HepG2 (cell line): Measurements from ENCODE around the gene RFC1. TPM values are rescaled to one million over a fixed set of nuclear protein-coding genes. Genes with fewer than 3 reads are reported as not detected.

ENCODE experiments used
- ELF4 ChIP-seq: sonication (generic); formaldehyde crosslinking; IDR thresholded peaks from 2 replicates; pipeline ENCODE4 v1.5.0; 2020; ENCODE audit warnings: missing genetic modification reagents, mild to moderate bottlenecking, moderate library complexity, borderline replicate concordance
- IKZF1 ChIP-seq: fragments of 450-650 bp; IDR thresholded peaks from 2 replicates; pipeline ENCODE4 v1.7.1; 2016
- KAT8 ChIP-seq: IDR thresholded peaks from 2 replicates; pipeline ENCODE4 v1.6.1; 2016; ENCODE audit warnings: missing genetic modification reagents, missing compliant biosample characterization
- KLF11 ChIP-seq: IDR thresholded peaks from 2 replicates; pipeline ENCODE4 v1.6.1; 2016; ENCODE audit warnings: missing compliant biosample characterization
- MZF1 ChIP-seq: sonication (generic); formaldehyde crosslinking; IDR thresholded peaks from 2 replicates; pipeline ENCODE4 v1.8.1; 2023; ENCODE audit warnings: mild to moderate bottlenecking, missing genetic modification reagents, borderline replicate concordance
- POLR2G ChIP-seq: fragments of 200-400 bp; formaldehyde crosslinking; IDR thresholded peaks from 2 replicates; pipeline ENCODE4 v1.6.1; 2018; ENCODE audit warnings: mild to moderate bottlenecking, low read depth, low read length, moderate library complexity
- SALL2 ChIP-seq: sonication (generic); formaldehyde crosslinking; IDR thresholded peaks from 2 replicates; pipeline ENCODE4 v1.8.1; 2023; ENCODE audit warnings: mild to moderate bottlenecking, missing genetic modification reagents, inconsistent platforms
- SP1 ChIP-seq, 2 experiments: fragments of 450-650 bp in 1 of 2; sonication (generic) in 1 of 2; formaldehyde crosslinking in 1 of 2; IDR thresholded peaks; 2 replicates each; pipeline versions ENCODE4 v1.4.0 to v1.6.1; 2016 to 2020; ENCODE audit warnings: missing genetic modification reagents in 1 of 2
- ZNF205 ChIP-seq: IDR thresholded peaks from 2 replicates; pipeline ENCODE4 v1.6.1; 2018; ENCODE audit warnings: missing biosample characterization, missing genetic modification reagents
- ZNF552 ChIP-seq: sonication (generic); formaldehyde crosslinking; IDR thresholded peaks from 2 replicates; pipeline ENCODE4 v1.9.0; 2022; ENCODE audit warnings: missing genetic modification reagents, mild to moderate bottlenecking, borderline replicate concordance
- ZNF672 ChIP-seq: sonication (generic); formaldehyde crosslinking; IDR thresholded peaks from 2 replicates; pipeline ENCODE4 v1.8.1; 2022; ENCODE audit warnings: missing genetic modification reagents
- polyA plus RNA-seq, 8 experiments: library from polyadenylated mRNA; depleted of rRNA in 3 of 8; stranded (reverse) in 7 of 8; unstranded in 1 of 8; fragments of >200 nt; fragmentation: Illumina TruSeq in 4 of 8; extraction: Trizol in 4 of 8; gene quantifications; 2 replicates each; pipeline versions ENCODE4 v1.2.1 to v1.2.3, GENCODE V29; 2011 to 2016; ENCODE audit warnings: low read depth in 4 of 8, missing spikeins in 1 of 8, mixed read lengths in 1 of 8; ENCODE audit not compliant: insufficient read depth in 1 of 8
- total RNA-seq, 5 experiments: library from RNA; depleted of rRNA; stranded (reverse); fragments of >200 nt; fragmentation: Illumina TruSeq; extraction: Trizol; gene quantifications; 2 replicates each; pipeline ENCODE4 v1.2.3, GENCODE V29; 2016; ENCODE audit warnings: low read depth in 1 of 5
- TF ChIP-seq, protein P1 (sequence below): sonication (generic); formaldehyde crosslinking; IDR thresholded peaks from 2 replicates; pipeline ENCODE4 v1.8.1; 2023; ENCODE audit warnings: mild to moderate bottlenecking, moderate library complexity, missing genetic modification reagents
- TF ChIP-seq, protein P2 (sequence below): IDR thresholded peaks from 2 replicates; pipeline ENCODE4 v1.6.1; 2016
- TF ChIP-seq, protein P3 (sequence below): sonication (generic); formaldehyde crosslinking; IDR thresholded peaks from 2 replicates; pipeline ENCODE4 v1.4.0; 2020; ENCODE audit warnings: mild to moderate bottlenecking, missing genetic modification reagents
- TF ChIP-seq, protein P4 (sequence below): sonication (generic); formaldehyde crosslinking; IDR thresholded peaks from 2 replicates; pipeline ENCODE4 v1.5.1; 2020; ENCODE audit warnings: missing genetic modification reagents, mild to moderate bottlenecking, borderline replicate concordance
- TF ChIP-seq, protein P5 (sequence below): sonication (generic); formaldehyde crosslinking; IDR thresholded peaks from 2 replicates; pipeline ENCODE4 v1.4.0; 2020; ENCODE audit warnings: missing genetic modification reagents, borderline replicate concordance
- TF ChIP-seq, protein P6 (sequence below): sonication (generic); formaldehyde crosslinking; IDR thresholded peaks from 2 replicates; pipeline ENCODE4 v1.4.0; 2020; ENCODE audit warnings: mild to moderate bottlenecking, low read depth, missing genetic modification reagents
- TF ChIP-seq, protein P7 (sequence below): sonication (generic); formaldehyde crosslinking; IDR thresholded peaks from 2 replicates; pipeline ENCODE4 v1.4.0; 2020; ENCODE audit warnings: missing genetic modification reagents

Gene RFC1
- total and polyA plus RNA-seq, 2 of the 13 experiments (the other 11 are each of a cell fraction or from before 2014, with no cell fraction given) = 15.9 to 78.8 TPM

DNA sequence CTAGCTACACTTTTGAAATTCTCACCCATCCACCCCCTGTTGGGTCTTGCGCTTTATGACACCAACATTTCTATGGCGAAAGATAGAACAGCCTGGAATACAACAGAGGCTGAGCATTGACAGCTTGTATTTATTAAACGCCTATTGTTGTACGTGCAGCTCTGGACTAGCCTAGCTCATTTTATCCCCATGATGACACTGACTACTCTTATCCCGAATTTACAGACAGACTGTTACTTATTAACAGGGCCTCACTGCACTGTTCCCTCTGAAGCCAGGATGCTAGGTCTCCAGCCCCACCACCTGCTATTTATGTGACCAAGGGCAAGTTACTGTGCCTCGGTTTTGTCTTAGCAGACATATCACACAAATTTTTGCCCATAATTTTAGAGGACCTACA lies 1.0 kb upstream of the RFC1 start (continued):
- TF ChIP-seq, protein P1, sequence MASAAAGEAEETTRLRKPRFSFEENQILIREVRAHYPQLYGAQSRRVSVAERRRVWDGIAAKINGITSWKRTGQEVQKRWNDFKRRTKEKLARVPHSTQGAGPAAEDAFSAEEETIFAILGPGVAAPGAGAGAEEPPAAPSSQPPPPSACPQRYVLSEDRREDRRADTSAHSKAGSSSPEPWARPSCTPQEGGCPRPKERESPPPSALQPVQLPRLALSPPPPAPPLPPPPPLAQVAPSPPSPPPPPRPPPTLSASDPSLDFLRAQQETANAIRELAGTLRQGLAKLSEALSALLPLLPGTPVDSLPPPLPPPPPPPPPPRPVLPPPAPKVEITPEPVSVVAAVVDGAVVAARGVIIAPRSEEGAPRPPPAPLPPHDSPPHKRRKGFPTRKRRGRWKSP = 0 out of 2 replicates have a peak, but pooled peaks have one; percentile 24
- TF ChIP-seq ZNF552 (no peak), POLR2G (no peak; the same call in 1 of the 2 replicates), SP1 (IDR thresholded peaks at IDR 0.05) (no peak), SP1 (CRISPR knock-in tag; IDR thresholded peaks at IDR 0.05) (no peak), ZNF672 (CRISPR knock-in tag) (no peak), ELF4 (CRISPR knock-in tag) (no peak), IKZF1 (no peak), ZNF205 (no peak), MZF1 (CRISPR knock-in tag) (no peak), KAT8 (CRISPR knock-in tag) (no peak), KLF11 (no peak), SALL2 (CRISPR knock-in tag) (no peak)
- TF ChIP-seq, protein P2, sequence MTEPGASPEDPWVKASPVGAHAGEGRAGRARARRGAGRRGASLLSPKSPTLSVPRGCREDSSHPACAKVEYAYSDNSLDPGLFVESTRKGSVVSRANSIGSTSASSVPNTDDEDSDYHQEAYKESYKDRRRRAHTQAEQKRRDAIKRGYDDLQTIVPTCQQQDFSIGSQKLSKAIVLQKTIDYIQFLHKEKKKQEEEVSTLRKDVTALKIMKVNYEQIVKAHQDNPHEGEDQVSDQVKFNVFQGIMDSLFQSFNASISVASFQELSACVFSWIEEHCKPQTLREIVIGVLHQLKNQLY (CRISPR knock-in tag) = no peak
- TF ChIP-seq, protein P3, sequence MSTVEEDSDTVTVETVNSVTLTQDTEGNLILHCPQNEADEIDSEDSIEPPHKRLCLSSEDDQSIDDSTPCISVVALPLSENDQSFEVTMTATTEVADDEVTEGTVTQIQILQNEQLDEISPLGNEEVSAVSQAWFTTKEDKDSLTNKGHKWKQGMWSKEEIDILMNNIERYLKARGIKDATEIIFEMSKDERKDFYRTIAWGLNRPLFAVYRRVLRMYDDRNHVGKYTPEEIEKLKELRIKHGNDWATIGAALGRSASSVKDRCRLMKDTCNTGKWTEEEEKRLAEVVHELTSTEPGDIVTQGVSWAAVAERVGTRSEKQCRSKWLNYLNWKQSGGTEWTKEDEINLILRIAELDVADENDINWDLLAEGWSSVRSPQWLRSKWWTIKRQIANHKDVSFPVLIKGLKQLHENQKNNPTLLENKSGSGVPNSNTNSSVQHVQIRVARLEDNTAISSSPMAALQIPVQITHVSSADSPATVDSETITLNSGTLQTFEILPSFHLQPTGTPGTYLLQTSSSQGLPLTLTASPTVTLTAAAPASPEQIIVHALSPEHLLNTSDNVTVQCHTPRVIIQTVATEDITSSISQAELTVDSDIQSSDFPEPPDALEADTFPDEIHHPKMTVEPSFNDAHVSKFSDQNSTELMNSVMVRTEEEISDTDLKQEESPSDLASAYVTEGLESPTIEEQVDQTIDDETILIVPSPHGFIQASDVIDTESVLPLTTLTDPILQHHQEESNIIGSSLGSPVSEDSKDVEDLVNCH (CRISPR knock-in tag) = no peak
- TF ChIP-seq, protein P4, sequence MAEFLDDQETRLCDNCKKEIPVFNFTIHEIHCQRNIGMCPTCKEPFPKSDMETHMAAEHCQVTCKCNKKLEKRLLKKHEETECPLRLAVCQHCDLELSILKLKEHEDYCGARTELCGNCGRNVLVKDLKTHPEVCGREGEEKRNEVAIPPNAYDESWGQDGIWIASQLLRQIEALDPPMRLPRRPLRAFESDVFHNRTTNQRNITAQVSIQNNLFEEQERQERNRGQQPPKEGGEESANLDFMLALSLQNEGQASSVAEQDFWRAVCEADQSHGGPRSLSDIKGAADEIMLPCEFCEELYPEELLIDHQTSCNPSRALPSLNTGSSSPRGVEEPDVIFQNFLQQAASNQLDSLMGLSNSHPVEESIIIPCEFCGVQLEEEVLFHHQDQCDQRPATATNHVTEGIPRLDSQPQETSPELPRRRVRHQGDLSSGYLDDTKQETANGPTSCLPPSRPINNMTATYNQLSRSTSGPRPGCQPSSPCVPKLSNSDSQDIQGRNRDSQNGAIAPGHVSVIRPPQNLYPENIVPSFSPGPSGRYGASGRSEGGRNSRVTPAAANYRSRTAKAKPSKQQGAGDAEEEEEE (CRISPR knock-in tag) = no peak
- TF ChIP-seq, protein P5, sequence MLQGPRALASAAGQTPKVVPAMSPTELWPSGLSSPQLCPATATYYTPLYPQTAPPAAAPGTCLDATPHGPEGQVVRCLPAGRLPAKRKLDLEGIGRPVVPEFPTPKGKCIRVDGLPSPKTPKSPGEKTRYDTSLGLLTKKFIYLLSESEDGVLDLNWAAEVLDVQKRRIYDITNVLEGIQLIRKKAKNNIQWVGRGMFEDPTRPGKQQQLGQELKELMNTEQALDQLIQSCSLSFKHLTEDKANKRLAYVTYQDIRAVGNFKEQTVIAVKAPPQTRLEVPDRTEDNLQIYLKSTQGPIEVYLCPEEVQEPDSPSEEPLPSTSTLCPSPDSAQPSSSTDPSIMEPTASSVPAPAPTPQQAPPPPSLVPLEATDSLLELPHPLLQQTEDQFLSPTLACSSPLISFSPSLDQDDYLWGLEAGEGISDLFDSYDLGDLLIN = no peak
- TF ChIP-seq, protein P6, sequence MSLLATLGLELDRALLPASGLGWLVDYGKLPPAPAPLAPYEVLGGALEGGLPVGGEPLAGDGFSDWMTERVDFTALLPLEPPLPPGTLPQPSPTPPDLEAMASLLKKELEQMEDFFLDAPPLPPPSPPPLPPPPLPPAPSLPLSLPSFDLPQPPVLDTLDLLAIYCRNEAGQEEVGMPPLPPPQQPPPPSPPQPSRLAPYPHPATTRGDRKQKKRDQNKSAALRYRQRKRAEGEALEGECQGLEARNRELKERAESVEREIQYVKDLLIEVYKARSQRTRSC (CRISPR knock-in tag) = no peak
- TF ChIP-seq, protein P7, sequence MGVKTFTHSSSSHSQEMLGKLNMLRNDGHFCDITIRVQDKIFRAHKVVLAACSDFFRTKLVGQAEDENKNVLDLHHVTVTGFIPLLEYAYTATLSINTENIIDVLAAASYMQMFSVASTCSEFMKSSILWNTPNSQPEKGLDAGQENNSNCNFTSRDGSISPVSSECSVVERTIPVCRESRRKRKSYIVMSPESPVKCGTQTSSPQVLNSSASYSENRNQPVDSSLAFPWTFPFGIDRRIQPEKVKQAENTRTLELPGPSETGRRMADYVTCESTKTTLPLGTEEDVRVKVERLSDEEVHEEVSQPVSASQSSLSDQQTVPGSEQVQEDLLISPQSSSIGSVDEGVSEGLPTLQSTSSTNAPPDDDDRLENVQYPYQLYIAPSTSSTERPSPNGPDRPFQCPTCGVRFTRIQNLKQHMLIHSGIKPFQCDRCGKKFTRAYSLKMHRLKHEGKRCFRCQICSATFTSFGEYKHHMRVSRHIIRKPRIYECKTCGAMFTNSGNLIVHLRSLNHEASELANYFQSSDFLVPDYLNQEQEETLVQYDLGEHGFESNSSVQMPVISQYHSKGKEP = no peak
